ENCODE measurements around the gene PDE4D. TPM values are rescaled to one million over a fixed set of nuclear protein-coding genes. Genes with fewer than 3 reads are reported as not detected.
A peak's percentile ranks its signal among the peaks of the same experiment; 100 is the strongest.
"Not testable (repeated sequence)": the region's sequence is repeated elsewhere in the genome, so short reads cannot be mapped to it uniquely, and the experiment has no call there.

The PDE4D gene
- total RNA-seq, 1 donor from 2014 or later = 6.8 TPM

DNA sequence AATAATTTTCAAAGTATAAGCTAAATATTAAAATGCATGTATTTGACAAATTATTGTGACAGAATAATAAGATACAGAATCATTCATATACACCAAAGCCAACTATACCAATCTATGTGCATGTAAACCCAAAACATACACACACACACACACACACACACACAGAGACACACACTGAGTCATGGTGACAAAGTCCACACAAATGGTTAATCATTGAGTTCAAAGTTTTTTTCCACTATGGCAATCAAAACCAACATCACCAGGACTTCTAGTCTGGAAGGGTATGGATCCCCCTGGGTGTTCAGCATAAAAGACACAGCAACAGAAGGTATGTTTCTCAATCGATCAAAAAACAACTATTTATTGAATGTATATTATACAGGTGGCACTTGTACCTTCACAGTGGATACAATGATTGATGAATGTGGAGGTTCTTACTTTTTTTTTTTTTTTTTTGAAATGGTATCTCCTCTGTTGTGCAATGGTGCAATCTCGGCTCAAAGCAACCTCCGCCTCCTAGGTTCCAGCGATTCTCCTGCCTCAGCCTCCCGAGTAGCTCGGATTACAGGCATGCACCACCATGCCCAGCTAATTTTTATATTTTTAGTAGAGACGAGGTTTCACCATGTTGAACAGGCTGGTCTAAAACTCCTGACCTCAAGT is 137.0 kb downstream of the PDE4D start:
- Histone ChIP-seq H3K4me3 (ENCODE audit: low read depth, low read length) (no peak overlapping the region), H3K27me3 (ENCODE audit: control insufficient read depth, insufficient read depth, low read length) (no peaks in the 10 kb centered on the region), H3K36me3 (ENCODE audit: control insufficient read depth, insufficient read depth, low read length) (no peaks in the 10 kb centered on the region)
- TF ChIP-seq, protein P1, sequence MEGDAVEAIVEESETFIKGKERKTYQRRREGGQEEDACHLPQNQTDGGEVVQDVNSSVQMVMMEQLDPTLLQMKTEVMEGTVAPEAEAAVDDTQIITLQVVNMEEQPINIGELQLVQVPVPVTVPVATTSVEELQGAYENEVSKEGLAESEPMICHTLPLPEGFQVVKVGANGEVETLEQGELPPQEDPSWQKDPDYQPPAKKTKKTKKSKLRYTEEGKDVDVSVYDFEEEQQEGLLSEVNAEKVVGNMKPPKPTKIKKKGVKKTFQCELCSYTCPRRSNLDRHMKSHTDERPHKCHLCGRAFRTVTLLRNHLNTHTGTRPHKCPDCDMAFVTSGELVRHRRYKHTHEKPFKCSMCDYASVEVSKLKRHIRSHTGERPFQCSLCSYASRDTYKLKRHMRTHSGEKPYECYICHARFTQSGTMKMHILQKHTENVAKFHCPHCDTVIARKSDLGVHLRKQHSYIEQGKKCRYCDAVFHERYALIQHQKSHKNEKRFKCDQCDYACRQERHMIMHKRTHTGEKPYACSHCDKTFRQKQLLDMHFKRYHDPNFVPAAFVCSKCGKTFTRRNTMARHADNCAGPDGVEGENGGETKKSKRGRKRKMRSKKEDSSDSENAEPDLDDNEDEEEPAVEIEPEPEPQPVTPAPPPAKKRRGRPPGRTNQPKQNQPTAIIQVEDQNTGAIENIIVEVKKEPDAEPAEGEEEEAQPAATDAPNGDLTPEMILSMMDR (IDR thresholded peaks at IDR 0.05; ENCODE audit: insufficient read depth, low read length, severe bottlenecking) = no peak
- FAIRE-seq (no peak), DNase-seq (ENCODE audit: low read depth) (peak; percentile 67)

DNA sequence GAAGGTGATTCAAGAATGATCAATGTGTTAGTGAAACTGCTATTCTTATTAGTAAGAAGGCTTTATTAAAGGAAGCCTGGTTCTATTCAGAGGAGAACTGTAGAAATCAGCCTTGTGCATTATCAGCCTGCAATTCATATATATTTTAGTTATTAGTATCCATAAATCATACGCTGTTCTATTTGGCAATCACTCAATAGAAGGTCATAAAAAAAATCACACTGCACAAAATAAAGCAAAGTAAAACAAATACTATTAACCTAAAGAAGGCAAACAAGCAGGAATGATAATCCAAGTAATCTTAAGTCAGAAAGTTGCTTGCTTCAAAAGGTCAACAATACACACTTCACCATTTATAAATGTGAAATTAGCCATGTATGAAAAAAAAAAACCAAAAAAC is 138.1 kb downstream of the PDE4D start:
- H3K27me3 ChIP-seq (ENCODE audit: control insufficient read depth, insufficient read depth, low read length) = no peaks in the 10 kb centered on the region
- DNase-seq (ENCODE audit: low read depth) (no peak), FAIRE-seq (no peak)
- H3K36me3 ChIP-seq (ENCODE audit: control insufficient read depth, insufficient read depth, low read length) = no peaks in the 10 kb centered on the region
- H3K4me3 ChIP-seq (ENCODE audit: low read depth, low read length) = no peak overlapping the region
- TF ChIP-seq, protein P1 (IDR thresholded peaks at IDR 0.05; ENCODE audit: insufficient read depth, low read length, severe bottlenecking) = no peak

DNA sequence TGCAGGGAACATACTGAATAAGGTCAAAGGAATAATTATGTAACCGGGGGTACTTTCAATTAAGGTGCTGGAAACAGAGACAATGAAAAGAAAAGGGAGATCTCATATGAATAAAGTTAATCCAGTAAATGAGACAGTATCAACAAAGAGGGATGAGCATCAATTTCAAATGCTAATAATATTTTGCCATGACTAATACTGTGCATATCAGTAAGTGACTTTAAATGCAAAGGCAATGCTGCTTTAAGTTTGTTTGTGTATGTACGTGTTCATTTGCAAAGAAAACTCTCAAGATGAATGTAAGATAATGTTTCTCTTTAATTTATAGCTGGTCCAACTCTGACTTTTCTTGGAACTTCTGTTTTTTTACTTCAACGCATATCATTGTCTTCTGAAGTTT is 139.9 kb downstream of the PDE4D start:
- no peak overlapping the region for H3K4me3 ChIP-seq (ENCODE audit: low read depth, low read length)
- TF ChIP-seq, protein P1 (IDR thresholded peaks at IDR 0.05; ENCODE audit: insufficient read depth, low read length, severe bottlenecking) = no peak
- H3K36me3 ChIP-seq (ENCODE audit: control insufficient read depth, insufficient read depth, low read length) = no peaks in the 10 kb centered on the region
- no peaks in the 10 kb centered on the region for H3K27me3 ChIP-seq (ENCODE audit: control insufficient read depth, insufficient read depth, low read length)
- FAIRE-seq = no peak
- no peak for DNase-seq (ENCODE audit: low read depth)

GRCh38 chr5:59749782-59750520 is 143.6 kb downstream of the PDE4D start:
- FAIRE-seq (no peak), DNase-seq (ENCODE audit: low read depth) (no peak)
- H3K4me3 ChIP-seq (ENCODE audit: low read depth, low read length) = no peak overlapping the region
- TF ChIP-seq, protein P1 (IDR thresholded peaks at IDR 0.05; ENCODE audit: insufficient read depth, low read length, severe bottlenecking) = no peak
- H3K36me3 ChIP-seq (ENCODE audit: control insufficient read depth, insufficient read depth, low read length) = no peaks in the 10 kb centered on the region
- H3K27me3 ChIP-seq (ENCODE audit: control insufficient read depth, insufficient read depth, low read length) = no peaks in the 10 kb centered on the region

GRCh38 chr5:59748036-59748663 is 145.4 kb downstream of the PDE4D start:
- H3K36me3 ChIP-seq (ENCODE audit: control insufficient read depth, insufficient read depth, low read length); H3K27me3 ChIP-seq (ENCODE audit: control insufficient read depth, insufficient read depth, low read length); H3K4me3 ChIP-seq (ENCODE audit: low read depth, low read length); DNase-seq (ENCODE audit: low read depth); FAIRE-seq: not testable (repeated sequence)

- no peak overlapping the region for H3K4me3 ChIP-seq (ENCODE audit: low read depth, low read length)
- TF ChIP-seq, protein P1 (IDR thresholded peaks at IDR 0.05; ENCODE audit: insufficient read depth, low read length, severe bottlenecking) = no peak
- no peaks in the 10 kb centered on the region for H3K36me3 ChIP-seq (ENCODE audit: control insufficient read depth, insufficient read depth, low read length)
- FAIRE-seq (no peak), DNase-seq (ENCODE audit: low read depth) (peak; percentile 85)
- H3K27me3 ChIP-seq (ENCODE audit: control insufficient read depth, insufficient read depth, low read length) = no peaks in the 10 kb centered on the region
Measured at GRCh38 chr5:59746241-59746765, 147.2 kb downstream of the PDE4D start.

Measured in bronchial epithelial cell (primary cell).